Measurements from ENCODE around the gene CFAP65.

The CFAP65 gene

DNA sequence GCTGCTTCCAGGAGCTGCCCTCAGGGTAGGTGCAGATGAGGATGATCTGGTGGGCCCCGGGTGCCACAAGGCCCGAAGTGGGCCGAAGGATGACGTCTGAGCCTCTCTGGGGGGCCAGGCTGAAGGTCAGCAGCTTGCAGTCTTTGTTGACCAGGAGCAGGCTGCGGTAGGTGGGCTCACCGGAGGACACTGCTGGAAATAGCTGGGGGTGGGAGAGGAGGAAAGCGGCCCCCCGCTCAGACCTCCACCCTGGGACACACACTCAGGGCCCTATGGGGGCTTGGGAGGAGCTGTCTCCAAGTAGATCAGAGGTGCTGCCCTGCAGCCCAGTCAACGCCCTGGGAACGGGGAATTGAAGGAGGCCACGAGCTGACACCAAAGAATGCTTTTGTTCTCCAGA lies 17.3 kb downstream of the CFAP65 start:
- Histone ChIP-seq H3K27me3 (replicated peaks; ENCODE audit: control insufficient read depth, insufficient read depth, low read length, poor library complexity, severe bottlenecking) (no peaks in the 10 kb centered on the region), H3K4me3 (ENCODE audit: insufficient read depth, low read depth, low read length, poor library complexity, severe bottlenecking) (no peak overlapping the region), H3K27ac (ENCODE audit: insufficient read depth, low read length, poor library complexity, severe bottlenecking) (no peak overlapping the region)

DNA sequence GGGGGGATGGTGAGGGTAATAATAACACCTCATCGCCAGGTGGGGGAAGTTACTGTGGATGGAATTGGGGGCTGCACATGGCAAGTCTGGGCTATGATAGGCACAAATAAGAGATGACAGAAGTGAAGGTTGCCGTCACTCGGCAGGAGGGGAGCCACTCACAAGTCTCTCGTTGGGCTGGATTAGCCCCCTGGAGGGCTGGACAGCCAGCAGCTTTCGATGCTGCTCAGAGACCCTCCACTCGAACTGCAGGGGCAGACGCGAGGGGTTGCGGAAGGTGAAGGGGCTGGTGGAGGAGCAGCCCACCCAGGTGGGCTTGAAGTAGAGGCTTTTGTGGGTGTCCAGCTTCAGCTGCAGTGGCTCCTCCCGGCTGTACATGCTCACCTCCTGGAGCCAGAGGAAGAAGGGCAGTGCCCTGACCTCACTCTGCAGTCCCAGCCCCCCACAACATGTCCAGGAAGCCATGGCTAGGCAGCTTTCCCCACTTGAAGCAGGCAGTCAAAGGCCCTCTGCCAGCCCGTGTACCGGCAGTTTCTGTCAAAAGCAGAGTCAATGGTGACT lies 18.2 kb downstream of the CFAP65 start:
- Histone ChIP-seq H3K4me1 (ENCODE audit: control insufficient read depth, insufficient read depth, low read length, poor library complexity, severe bottlenecking) (no peaks in the 10 kb centered on the region), H3K9me3 (ENCODE audit: control insufficient read depth, low read length) (no peaks in the 10 kb centered on the region), H3K4me3 (ENCODE audit: insufficient read depth, low read depth, low read length, poor library complexity, severe bottlenecking) (no peak overlapping the region), H3K27me3 (replicated peaks; ENCODE audit: control insufficient read depth, insufficient read depth, low read length, poor library complexity, severe bottlenecking) (no peaks in the 10 kb centered on the region), H3K27ac (ENCODE audit: insufficient read depth, low read length, poor library complexity, severe bottlenecking) (no peak overlapping the region), H3K36me3 (ENCODE audit: control insufficient read depth, insufficient read depth, low read length) (no peaks in the 10 kb centered on the region)
- no peak for DNase-seq

More for the DNA sequence above, 17.3 kb downstream of the CFAP65 start:
- Histone ChIP-seq H3K36me3 (ENCODE audit: control insufficient read depth, insufficient read depth, low read length) (no peaks in the 10 kb centered on the region), H3K9me3 (ENCODE audit: control insufficient read depth, low read length) (no peaks in the 10 kb centered on the region), H3K4me1 (ENCODE audit: control insufficient read depth, insufficient read depth, low read length, poor library complexity, severe bottlenecking) (no peaks in the 10 kb centered on the region)
- no peak for DNase-seq

DNA sequence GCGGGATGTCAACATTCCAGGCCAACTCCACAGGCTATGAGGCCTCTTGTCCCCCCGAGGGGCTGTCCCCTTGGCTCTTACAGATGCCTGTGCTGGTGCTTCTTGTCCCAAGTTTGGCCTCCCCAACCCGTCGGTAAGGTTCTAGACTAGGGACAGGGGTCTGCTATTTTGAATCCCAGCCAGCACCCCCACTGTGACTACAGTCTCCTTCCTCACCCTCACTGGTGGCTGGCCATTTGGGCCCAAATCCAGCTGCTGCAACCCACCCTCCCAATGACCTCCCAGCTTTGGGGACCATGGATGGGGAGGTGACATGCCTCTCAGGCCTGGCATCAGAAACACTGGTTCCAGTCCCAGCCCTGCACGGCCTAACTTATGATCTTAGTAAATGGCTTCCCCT lies 18.7 kb downstream of the CFAP65 start:
- Histone ChIP-seq H3K9me3 (ENCODE audit: control insufficient read depth, low read length) (no peaks in the 10 kb centered on the region), H3K27me3 (replicated peaks; ENCODE audit: control insufficient read depth, insufficient read depth, low read length, poor library complexity, severe bottlenecking) (no peaks in the 10 kb centered on the region), H3K4me1 (ENCODE audit: control insufficient read depth, insufficient read depth, low read length, poor library complexity, severe bottlenecking) (no peaks in the 10 kb centered on the region), H3K4me3 (ENCODE audit: insufficient read depth, low read depth, low read length, poor library complexity, severe bottlenecking) (no peak overlapping the region), H3K36me3 (ENCODE audit: control insufficient read depth, insufficient read depth, low read length) (no peaks in the 10 kb centered on the region), H3K27ac (ENCODE audit: insufficient read depth, low read length, poor library complexity, severe bottlenecking) (no peak overlapping the region)
- no peak for DNase-seq

DNA sequence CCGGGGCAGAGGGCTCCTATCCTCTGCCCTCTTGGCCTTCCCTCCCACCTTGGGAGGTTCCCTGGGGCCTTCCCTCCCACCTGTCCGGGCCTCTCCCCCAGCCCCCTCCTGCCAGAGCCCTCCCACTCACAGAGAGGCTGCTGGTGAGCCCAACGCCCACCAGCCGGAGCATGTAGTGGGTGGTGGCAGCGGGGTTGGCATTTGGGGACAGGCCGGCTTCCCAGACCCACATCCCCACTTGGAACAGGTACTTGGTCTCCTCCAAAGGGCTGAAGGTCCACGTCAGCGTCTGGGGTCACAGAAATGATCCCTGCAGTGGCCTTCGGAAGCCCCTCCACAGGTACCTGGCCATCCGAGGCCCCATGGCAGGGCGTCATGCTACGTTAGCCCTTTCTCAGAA lies 19.3 kb downstream of the CFAP65 start:
- DNase-seq, result no peak
- Histone ChIP-seq H3K27ac (ENCODE audit: insufficient read depth, low read length, poor library complexity, severe bottlenecking) (no peak overlapping the region), H3K9me3 (ENCODE audit: control insufficient read depth, low read length) (no peaks in the 10 kb centered on the region), H3K27me3 (replicated peaks; ENCODE audit: control insufficient read depth, insufficient read depth, low read length, poor library complexity, severe bottlenecking) (no peaks in the 10 kb centered on the region), H3K4me1 (ENCODE audit: control insufficient read depth, insufficient read depth, low read length, poor library complexity, severe bottlenecking) (no peaks in the 10 kb centered on the region), H3K4me3 (ENCODE audit: insufficient read depth, low read depth, low read length, poor library complexity, severe bottlenecking) (no peak overlapping the region), H3K36me3 (ENCODE audit: control insufficient read depth, insufficient read depth, low read length) (no peaks in the 10 kb centered on the region)

- Histone ChIP-seq H3K36me3 (ENCODE audit: control insufficient read depth, insufficient read depth, low read length) (no peaks in the 10 kb centered on the region), H3K27ac (ENCODE audit: insufficient read depth, low read length, poor library complexity, severe bottlenecking) (no peak overlapping the region), H3K4me3 (ENCODE audit: insufficient read depth, low read depth, low read length, poor library complexity, severe bottlenecking) (no peak overlapping the region), H3K9me3 (ENCODE audit: control insufficient read depth, low read length) (no peaks in the 10 kb centered on the region), H3K4me1 (ENCODE audit: control insufficient read depth, insufficient read depth, low read length, poor library complexity, severe bottlenecking) (no peaks in the 10 kb centered on the region), H3K27me3 (replicated peaks; ENCODE audit: control insufficient read depth, insufficient read depth, low read length, poor library complexity, severe bottlenecking) (no peaks in the 10 kb centered on the region)
- no peak for DNase-seq
These were observed 19.7 kb downstream of the CFAP65 start for GRCh38 chr2:219021591-219021990.

GRCh38 chr2:219020604-219021365 lies 20.5 kb downstream of the CFAP65 start:
- Histone ChIP-seq H3K36me3 (ENCODE audit: control insufficient read depth, insufficient read depth, low read length) (no peaks in the 10 kb centered on the region), H3K9me3 (ENCODE audit: control insufficient read depth, low read length) (no peaks in the 10 kb centered on the region), H3K27ac (ENCODE audit: insufficient read depth, low read length, poor library complexity, severe bottlenecking) (no peak overlapping the region), H3K4me3 (ENCODE audit: insufficient read depth, low read depth, low read length, poor library complexity, severe bottlenecking) (no peak overlapping the region), H3K27me3 (replicated peaks; ENCODE audit: control insufficient read depth, insufficient read depth, low read length, poor library complexity, severe bottlenecking) (no peaks in the 10 kb centered on the region), H3K4me1 (ENCODE audit: control insufficient read depth, insufficient read depth, low read length, poor library complexity, severe bottlenecking) (no peaks in the 10 kb centered on the region)
- no peak for DNase-seq

DNA sequence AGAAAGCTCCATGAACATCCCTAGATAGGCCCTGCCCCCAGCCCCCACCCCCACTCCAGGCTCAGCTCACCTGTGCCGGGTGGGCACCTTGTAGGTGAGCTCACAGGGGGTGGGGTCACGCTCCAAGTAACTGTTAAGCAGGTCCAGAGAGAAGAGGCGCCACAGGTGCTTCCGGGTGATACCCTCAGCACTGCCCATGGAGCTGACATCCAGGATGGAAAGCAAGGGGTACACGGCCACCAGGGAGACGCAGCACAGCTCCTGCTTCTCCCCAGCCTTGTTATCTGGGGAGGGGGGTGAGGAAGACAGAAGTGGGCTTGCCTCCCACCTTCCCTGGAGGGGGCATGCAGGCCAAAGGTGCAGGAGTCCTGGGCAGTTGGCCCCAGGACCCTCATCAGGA lies 21.9 kb downstream of the CFAP65 start:
- Histone ChIP-seq H3K4me1 (ENCODE audit: control insufficient read depth, insufficient read depth, low read length, poor library complexity, severe bottlenecking) (no peaks in the 10 kb centered on the region), H3K27me3 (replicated peaks; ENCODE audit: control insufficient read depth, insufficient read depth, low read length, poor library complexity, severe bottlenecking) (no peaks in the 10 kb centered on the region), H3K9me3 (ENCODE audit: control insufficient read depth, low read length) (no peaks in the 10 kb centered on the region), H3K27ac (ENCODE audit: insufficient read depth, low read length, poor library complexity, severe bottlenecking) (no peak overlapping the region), H3K4me3 (ENCODE audit: insufficient read depth, low read depth, low read length, poor library complexity, severe bottlenecking) (no peak overlapping the region), H3K36me3 (ENCODE audit: control insufficient read depth, insufficient read depth, low read length) (no peaks in the 10 kb centered on the region)
- no peak for DNase-seq

GRCh38 chr2:219018726-219019125 lies 22.6 kb downstream of the CFAP65 start:
- H3K27me3 ChIP-seq (replicated peaks; ENCODE audit: control insufficient read depth, insufficient read depth, low read length, poor library complexity, severe bottlenecking), result no peaks in the 10 kb centered on the region
- H3K9me3 ChIP-seq (ENCODE audit: control insufficient read depth, low read length), result no peaks in the 10 kb centered on the region
- H3K4me3 ChIP-seq (ENCODE audit: insufficient read depth, low read depth, low read length, poor library complexity, severe bottlenecking), result no peak overlapping the region
- no peak overlapping the region for H3K27ac ChIP-seq (ENCODE audit: insufficient read depth, low read length, poor library complexity, severe bottlenecking)
- DNase-seq, result no peak
- no peaks in the 10 kb centered on the region for H3K4me1 ChIP-seq (ENCODE audit: control insufficient read depth, insufficient read depth, low read length, poor library complexity, severe bottlenecking)
- H3K36me3 ChIP-seq (ENCODE audit: control insufficient read depth, insufficient read depth, low read length), result no peaks in the 10 kb centered on the region

GRCh38 chr2:219018286-219018685 lies 23.0 kb downstream of the CFAP65 start:
- Histone ChIP-seq H3K27ac (ENCODE audit: insufficient read depth, low read length, poor library complexity, severe bottlenecking) (no peak overlapping the region), H3K36me3 (ENCODE audit: control insufficient read depth, insufficient read depth, low read length) (no peaks in the 10 kb centered on the region), H3K4me1 (ENCODE audit: control insufficient read depth, insufficient read depth, low read length, poor library complexity, severe bottlenecking) (no peaks in the 10 kb centered on the region), H3K27me3 (replicated peaks; ENCODE audit: control insufficient read depth, insufficient read depth, low read length, poor library complexity, severe bottlenecking) (no peaks in the 10 kb centered on the region), H3K4me3 (ENCODE audit: insufficient read depth, low read depth, low read length, poor library complexity, severe bottlenecking) (no peak overlapping the region), H3K9me3 (ENCODE audit: control insufficient read depth, low read length) (no peaks in the 10 kb centered on the region)
- DNase-seq, result no peak

GRCh38 chr2:219017201-219017931 lies 23.9 kb downstream of the CFAP65 start:
- H3K9me3 ChIP-seq (ENCODE audit: control insufficient read depth, low read length), result no peaks in the 10 kb centered on the region
- H3K4me1 ChIP-seq (ENCODE audit: control insufficient read depth, insufficient read depth, low read length, poor library complexity, severe bottlenecking), result no peaks in the 10 kb centered on the region
- no peaks in the 10 kb centered on the region for H3K27me3 ChIP-seq (replicated peaks; ENCODE audit: control insufficient read depth, insufficient read depth, low read length, poor library complexity, severe bottlenecking)
- H3K27ac ChIP-seq (ENCODE audit: insufficient read depth, low read length, poor library complexity, severe bottlenecking), result no peak overlapping the region
- H3K36me3 ChIP-seq (ENCODE audit: control insufficient read depth, insufficient read depth, low read length), result no peaks in the 10 kb centered on the region
- H3K4me3 ChIP-seq (ENCODE audit: insufficient read depth, low read depth, low read length, poor library complexity, severe bottlenecking), result no peak overlapping the region
- no peak for DNase-seq
